ENCODE results near the gene GFI1B.

GFI1B gene

DNA sequence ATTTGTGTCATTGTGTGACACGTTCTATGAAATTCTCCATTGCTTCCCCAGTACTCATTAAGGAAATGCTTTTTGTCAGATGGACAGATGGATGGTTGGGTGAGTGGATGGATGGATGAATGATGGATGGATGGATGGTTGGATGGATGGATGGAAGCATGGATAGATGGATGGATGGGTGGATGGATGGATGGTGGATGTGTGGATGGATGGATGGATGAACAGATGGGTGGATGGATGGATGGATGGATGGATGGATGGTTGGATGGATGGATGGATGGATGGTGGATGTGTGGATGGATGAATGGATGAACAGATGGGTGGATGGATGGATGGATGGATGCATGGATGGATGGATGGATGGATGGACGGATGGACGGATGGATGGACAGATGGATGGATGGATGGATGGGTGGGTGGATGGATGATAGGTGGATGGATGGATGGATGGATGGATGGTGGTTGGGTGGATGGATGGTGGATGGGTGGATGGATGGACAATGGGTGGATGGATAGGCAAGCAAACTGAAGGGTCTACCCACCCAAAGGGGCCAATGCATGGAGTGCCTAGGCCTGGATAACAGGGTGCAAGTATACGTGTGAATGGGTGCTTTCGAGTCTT lies 28.3 kb downstream of the GFI1B start:
- Histone ChIP-seq H3K27ac (ENCODE audit: low read depth, low read length) (no peak overlapping the region), H3K9me3 (ENCODE audit: control insufficient read depth in 1 of 2, low read length in 2 of 2) (no peaks in the 10 kb centered on the region), H3K27me3 (ENCODE audit: control insufficient read depth in 1 of 2, insufficient read depth in 2 of 2, low read length in 2 of 2) (peaks cover 7 to 25% of the 10 kb centered on the region in 2 donors), H3K4me1 (ENCODE audit: control insufficient read depth in 1 of 2, insufficient read depth in 2 of 2, low read length in 2 of 2) (no peaks in the 10 kb centered on the region), H3K36me3 (ENCODE audit: control insufficient read depth in 1 of 2, insufficient read depth in 2 of 2, low read length in 2 of 2) (no peaks in the 10 kb centered on the region), H3K4me3 (ENCODE audit: low read depth in 1 of 2, low read length in 2 of 2) (no peak overlapping the region), H3K9ac (ENCODE audit: low read depth in 1 of 2, low read length in 2 of 2) (no peak overlapping the region)

DNA sequence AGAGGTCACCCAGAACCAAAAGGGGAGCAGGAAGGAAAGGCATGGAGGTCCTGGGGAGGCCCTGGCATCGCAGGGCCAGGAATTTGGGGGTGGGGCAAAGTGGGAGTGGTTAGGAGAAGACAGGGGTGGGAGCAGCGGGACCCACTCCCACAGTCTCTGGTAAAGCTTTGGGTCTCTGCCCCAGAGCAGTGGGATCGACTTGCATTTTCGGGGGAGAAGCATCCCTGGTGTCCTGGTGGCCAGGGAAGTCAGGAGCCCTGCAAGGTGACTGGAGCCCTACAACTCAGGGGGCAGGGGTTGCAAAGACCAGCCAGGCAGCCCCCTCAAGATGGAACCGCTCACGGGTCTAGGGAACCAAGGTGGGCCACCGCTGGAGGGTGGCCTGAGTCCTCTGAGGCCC lies 29.9 kb downstream of the GFI1B start:
- H3K4me3 ChIP-seq (ENCODE audit: low read depth in 1 of 2, low read length in 2 of 2) = no peak overlapping the region
- no peaks in the 10 kb centered on the region for H3K36me3 ChIP-seq (ENCODE audit: control insufficient read depth in 1 of 2, insufficient read depth in 2 of 2, low read length in 2 of 2)
- no peak overlapping the region for H3K9ac ChIP-seq (ENCODE audit: low read depth in 1 of 2, low read length in 2 of 2)
- peaks cover under 1 to 12% of the 10 kb centered on the region in 2 donors for H3K27me3 ChIP-seq (ENCODE audit: control insufficient read depth in 1 of 2, insufficient read depth in 2 of 2, low read length in 2 of 2)
- no peaks in the 10 kb centered on the region for H3K4me1 ChIP-seq (ENCODE audit: control insufficient read depth in 1 of 2, insufficient read depth in 2 of 2, low read length in 2 of 2)
- H3K9me3 ChIP-seq (ENCODE audit: control insufficient read depth in 1 of 2, low read length in 2 of 2) = no peaks in the 10 kb centered on the region
- H3K27ac ChIP-seq (ENCODE audit: low read depth, low read length) = no peak overlapping the region

DNA sequence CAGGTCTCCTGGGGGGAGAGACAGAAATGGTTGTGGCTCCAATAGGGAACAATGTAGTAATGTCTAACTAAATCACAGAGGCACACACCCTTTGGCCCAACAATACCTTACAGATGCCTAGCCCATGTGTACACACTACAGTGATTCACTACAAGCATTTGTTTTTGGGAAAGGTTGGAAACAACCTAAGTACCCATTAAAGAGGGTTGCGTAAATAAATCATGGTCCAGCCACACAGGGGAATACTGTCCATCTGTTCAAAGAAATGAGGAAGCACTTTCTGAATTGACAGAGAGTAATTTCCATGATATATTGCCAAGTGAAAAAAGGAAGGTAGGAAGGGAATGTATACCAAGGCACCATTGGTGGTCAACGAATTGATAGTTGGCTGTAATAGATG lies 30.3 kb downstream of the GFI1B start:
- Histone ChIP-seq H3K4me1 (ENCODE audit: control insufficient read depth in 1 of 2, insufficient read depth in 2 of 2, low read length in 2 of 2) (no peaks in the 10 kb centered on the region), H3K9me3 (ENCODE audit: control insufficient read depth in 1 of 2, low read length in 2 of 2) (no peaks in the 10 kb centered on the region), H3K9ac (ENCODE audit: low read depth in 1 of 2, low read length in 2 of 2) (no peak overlapping the region), H3K27me3 (ENCODE audit: control insufficient read depth in 1 of 2, insufficient read depth in 2 of 2, low read length in 2 of 2) (peaks cover 0 to 9% of the 10 kb centered on the region in 2 donors), H3K4me3 (ENCODE audit: low read depth in 1 of 2, low read length in 2 of 2) (no peak overlapping the region), H3K27ac (ENCODE audit: low read depth, low read length) (no peak overlapping the region), H3K36me3 (ENCODE audit: control insufficient read depth in 1 of 2, insufficient read depth in 2 of 2, low read length in 2 of 2) (no peaks in the 10 kb centered on the region)

DNA sequence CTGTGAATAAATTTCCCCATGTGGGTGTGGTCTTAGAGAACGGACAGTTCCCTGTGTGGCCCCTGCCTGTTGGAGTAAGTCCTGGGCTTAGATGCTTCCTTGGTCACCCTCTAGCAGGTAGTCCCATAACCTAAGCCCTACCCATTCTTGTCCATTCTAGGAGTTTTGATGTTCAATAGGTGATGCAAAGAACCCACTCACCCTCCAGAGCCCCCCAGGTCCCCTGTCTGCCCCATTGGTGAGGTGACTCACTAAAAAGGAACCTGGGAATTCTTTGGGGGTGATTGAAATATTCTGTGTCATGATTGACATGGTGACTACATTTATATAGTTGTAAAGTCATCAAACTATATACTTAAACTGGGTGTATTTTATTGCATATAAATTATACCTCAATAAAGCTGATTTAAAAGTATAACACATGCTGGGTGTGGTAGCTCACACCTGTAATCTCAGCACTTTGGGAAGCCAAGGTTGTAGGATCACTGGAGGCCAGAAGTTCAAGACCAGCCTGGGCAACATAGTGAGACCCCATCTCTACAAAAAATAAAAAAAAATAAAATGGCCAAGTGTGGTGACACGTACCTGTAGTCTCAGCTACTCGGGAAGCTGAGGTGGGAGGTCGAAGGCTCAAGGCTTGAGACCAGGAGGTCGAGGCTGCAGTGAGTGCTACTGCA lies 31.6 kb downstream of the GFI1B start:
- H3K27me3 ChIP-seq (ENCODE audit: control insufficient read depth in 1 of 2, insufficient read depth in 2 of 2, low read length in 2 of 2) = peaks cover 0 to 9% of the 10 kb centered on the region in 2 donors
- no peak overlapping the region for H3K9ac ChIP-seq (ENCODE audit: low read depth in 1 of 2, low read length in 2 of 2)
- H3K9me3 ChIP-seq (ENCODE audit: control insufficient read depth in 1 of 2, low read length in 2 of 2) = no peaks in the 10 kb centered on the region
- H3K36me3 ChIP-seq (ENCODE audit: control insufficient read depth in 1 of 2, insufficient read depth in 2 of 2, low read length in 2 of 2) = no peaks in the 10 kb centered on the region
- no peak overlapping the region for H3K27ac ChIP-seq (ENCODE audit: low read depth, low read length)
- H3K4me1 ChIP-seq (ENCODE audit: control insufficient read depth in 1 of 2, insufficient read depth in 2 of 2, low read length in 2 of 2) = no peaks in the 10 kb centered on the region
- no peak overlapping the region for H3K4me3 ChIP-seq (ENCODE audit: low read depth in 1 of 2, low read length in 2 of 2)

DNA sequence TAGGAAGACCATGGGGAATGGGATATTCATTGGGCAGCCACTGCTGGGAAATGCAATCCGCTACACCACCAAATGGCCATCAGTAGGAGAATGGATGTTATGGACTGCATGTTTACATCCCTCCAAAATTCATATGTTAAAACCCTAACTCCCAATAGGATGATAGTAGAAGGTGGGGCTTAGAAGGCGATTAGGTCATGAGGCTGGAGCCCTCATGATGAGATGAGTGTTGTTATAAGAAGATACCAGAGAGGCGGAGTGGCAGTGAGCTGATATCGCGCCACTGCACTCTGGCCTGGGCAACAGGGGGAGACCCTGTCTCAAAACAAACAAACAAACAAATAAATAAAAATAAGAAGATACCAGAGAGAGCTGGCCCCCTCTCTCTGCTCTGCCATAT lies 36.2 kb downstream of the GFI1B start:
- no peaks in the 10 kb centered on the region for H3K4me1 ChIP-seq (ENCODE audit: control insufficient read depth in 1 of 2, insufficient read depth in 2 of 2, low read length in 2 of 2)
- H3K9me3 ChIP-seq (ENCODE audit: control insufficient read depth in 1 of 2, low read length in 2 of 2) = no peaks in the 10 kb centered on the region
- no peaks in the 10 kb centered on the region for H3K36me3 ChIP-seq (ENCODE audit: control insufficient read depth in 1 of 2, insufficient read depth in 2 of 2, low read length in 2 of 2)
- H3K27me3 ChIP-seq (ENCODE audit: control insufficient read depth in 1 of 2, insufficient read depth in 2 of 2, low read length in 2 of 2) = no peaks in the 10 kb centered on the region
- no peak overlapping the region for H3K9ac ChIP-seq (ENCODE audit: low read depth in 1 of 2, low read length in 2 of 2)
- no peak overlapping the region for H3K27ac ChIP-seq (ENCODE audit: low read depth, low read length)
- H3K4me3 ChIP-seq (ENCODE audit: low read depth in 1 of 2, low read length in 2 of 2) = no peak overlapping the region

DNA sequence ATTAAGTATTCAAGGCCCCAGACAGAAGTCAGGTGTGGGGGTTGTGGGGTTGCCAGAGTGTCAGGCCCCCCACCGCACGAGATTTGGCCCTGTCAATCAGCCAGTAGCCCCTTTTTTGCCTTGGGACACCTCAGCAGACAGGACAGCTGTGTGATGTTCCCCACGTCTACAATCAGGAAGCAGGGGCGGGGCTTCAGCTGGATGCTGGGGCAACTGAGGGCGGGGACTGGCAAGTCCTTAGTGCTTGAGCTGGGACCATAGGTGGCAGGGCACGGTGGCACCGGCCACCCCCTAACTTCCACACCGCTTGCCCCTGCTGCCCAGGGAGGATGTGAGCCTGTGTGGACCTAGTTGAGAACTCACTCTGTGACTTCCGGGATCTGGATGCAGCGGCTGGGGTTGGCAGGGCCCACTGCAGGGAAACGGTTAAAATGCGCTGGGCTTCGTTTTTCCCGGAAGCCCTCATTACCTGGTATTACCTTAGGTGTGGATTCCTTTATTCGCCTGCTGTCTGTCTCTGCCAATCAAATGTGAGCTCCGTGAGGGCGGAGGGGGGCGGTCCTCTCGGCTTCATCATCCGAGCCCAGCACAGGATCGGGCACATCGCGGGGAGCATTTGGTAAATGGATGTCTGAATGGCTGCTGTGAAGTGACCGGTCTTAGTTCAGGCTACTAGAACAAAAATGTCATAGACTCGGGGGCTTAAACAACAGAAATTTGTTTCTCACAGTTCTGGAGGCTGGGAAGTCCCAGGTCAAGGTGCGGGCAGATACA lies 44.8 kb downstream of the GFI1B start:
- no peaks in the 10 kb centered on the region for H3K27me3 ChIP-seq (ENCODE audit: control insufficient read depth in 1 of 2, insufficient read depth in 2 of 2, low read length in 2 of 2)
- no peaks in the 10 kb centered on the region for H3K9me3 ChIP-seq (ENCODE audit: control insufficient read depth in 1 of 2, low read length in 2 of 2)
- H3K4me1 ChIP-seq (ENCODE audit: control insufficient read depth in 1 of 2, insufficient read depth in 2 of 2, low read length in 2 of 2) = peaks cover 0 to 4% of the 10 kb centered on the region in 2 donors
- H3K9ac ChIP-seq (ENCODE audit: low read depth in 1 of 2, low read length in 2 of 2) = no peak overlapping the region
- H3K27ac ChIP-seq (ENCODE audit: low read depth, low read length) = no peak overlapping the region
- no peak overlapping the region for H3K4me3 ChIP-seq (ENCODE audit: low read depth in 1 of 2, low read length in 2 of 2)
- H3K36me3 ChIP-seq (ENCODE audit: control insufficient read depth in 1 of 2, insufficient read depth in 2 of 2, low read length in 2 of 2) = no peaks in the 10 kb centered on the region

DNA sequence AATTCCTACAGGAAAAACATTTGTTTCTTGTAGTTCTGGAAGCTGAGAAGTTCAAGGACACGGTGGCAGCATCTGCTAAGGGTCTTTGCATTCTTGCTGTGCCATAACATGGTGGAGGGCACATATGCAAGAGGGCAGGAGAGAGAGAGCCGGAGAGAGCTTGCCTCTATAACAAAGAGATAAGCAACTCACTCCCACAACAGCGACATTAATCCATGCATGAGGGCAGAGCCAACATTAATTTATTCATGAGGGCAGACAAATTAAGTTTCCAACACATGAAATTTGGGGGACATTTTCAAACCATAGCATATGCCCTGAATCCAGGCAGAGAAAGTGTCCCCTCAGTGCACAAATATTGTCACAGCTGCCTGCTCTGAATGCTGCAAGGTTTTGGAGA lies 47.9 kb downstream of the GFI1B start:
- no peaks in the 10 kb centered on the region for H3K27me3 ChIP-seq (ENCODE audit: control insufficient read depth in 1 of 2, insufficient read depth in 2 of 2, low read length in 2 of 2)
- no peak overlapping the region for H3K27ac ChIP-seq (ENCODE audit: low read depth, low read length)
- H3K36me3 ChIP-seq (ENCODE audit: control insufficient read depth in 1 of 2, insufficient read depth in 2 of 2, low read length in 2 of 2) = no peaks in the 10 kb centered on the region
- no peaks in the 10 kb centered on the region for H3K9me3 ChIP-seq (ENCODE audit: control insufficient read depth in 1 of 2, low read length in 2 of 2)
- peaks cover 5 to 15% of the 10 kb centered on the region in 2 donors for H3K4me1 ChIP-seq (ENCODE audit: control insufficient read depth in 1 of 2, insufficient read depth in 2 of 2, low read length in 2 of 2)
- H3K9ac ChIP-seq (ENCODE audit: low read depth in 1 of 2, low read length in 2 of 2) = no peak overlapping the region
- H3K4me3 ChIP-seq (ENCODE audit: low read depth in 1 of 2, low read length in 2 of 2) = no peak overlapping the region

DNA sequence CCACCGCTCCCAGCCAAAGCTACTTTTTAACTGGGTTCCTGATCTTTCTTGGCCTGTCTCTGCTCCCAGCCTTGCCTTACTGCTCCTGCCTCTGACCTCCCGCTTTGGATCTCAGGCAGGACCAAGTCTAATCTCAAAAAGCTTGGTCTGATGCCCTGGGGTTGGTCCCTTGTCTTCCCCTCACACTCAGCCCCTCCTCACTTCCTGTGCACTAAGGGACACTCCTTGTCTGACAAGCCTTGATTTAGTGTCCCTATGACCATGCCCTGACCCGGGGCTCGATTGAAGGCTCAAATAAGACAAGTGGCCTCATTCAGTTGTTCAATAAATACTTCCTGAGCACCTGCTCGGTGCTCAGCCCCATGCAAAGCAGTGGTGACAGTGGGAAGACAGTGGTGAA lies 48.6 kb downstream of the GFI1B start:
- H3K36me3 ChIP-seq (ENCODE audit: control insufficient read depth in 1 of 2, insufficient read depth in 2 of 2, low read length in 2 of 2) = no peaks in the 10 kb centered on the region
- H3K4me3 ChIP-seq (ENCODE audit: low read depth in 1 of 2, low read length in 2 of 2) = no peak overlapping the region
- H3K27ac ChIP-seq (ENCODE audit: low read depth, low read length) = no peak overlapping the region
- H3K9ac ChIP-seq (ENCODE audit: low read depth in 1 of 2, low read length in 2 of 2) = no peak overlapping the region
- peaks cover 12 to 21% of the 10 kb centered on the region in 2 donors for H3K4me1 ChIP-seq (ENCODE audit: control insufficient read depth in 1 of 2, insufficient read depth in 2 of 2, low read length in 2 of 2)
- H3K9me3 ChIP-seq (ENCODE audit: control insufficient read depth in 1 of 2, low read length in 2 of 2) = no peaks in the 10 kb centered on the region
- no peaks in the 10 kb centered on the region for H3K27me3 ChIP-seq (ENCODE audit: control insufficient read depth in 1 of 2, insufficient read depth in 2 of 2, low read length in 2 of 2)

DNA sequence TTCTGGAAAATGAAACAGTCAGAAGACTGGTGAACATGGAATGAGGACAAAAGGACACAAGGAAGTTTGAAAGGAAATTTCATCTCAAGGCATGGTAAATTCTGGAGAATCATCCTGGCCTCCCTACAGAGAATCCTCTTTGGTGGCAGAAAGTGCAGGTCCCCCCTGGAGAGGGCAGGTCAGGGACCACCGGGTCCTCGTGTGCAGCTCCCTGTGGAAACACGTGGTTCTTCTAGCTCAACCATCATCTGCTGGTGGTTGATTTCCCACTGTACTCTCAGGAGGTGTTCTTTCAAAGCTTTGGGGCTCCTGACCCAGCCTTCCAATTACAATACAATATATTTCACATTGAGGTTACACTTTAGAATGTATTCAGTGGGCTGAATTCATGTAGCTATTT lies 49.7 kb downstream of the GFI1B start:
- Histone ChIP-seq H3K4me3 (ENCODE audit: low read depth in 1 of 2, low read length in 2 of 2) (no peak overlapping the region), H3K9ac (ENCODE audit: low read depth in 1 of 2, low read length in 2 of 2) (no peak overlapping the region), H3K27me3 (ENCODE audit: control insufficient read depth in 1 of 2, insufficient read depth in 2 of 2, low read length in 2 of 2) (no peaks in the 10 kb centered on the region), H3K4me1 (ENCODE audit: control insufficient read depth in 1 of 2, insufficient read depth in 2 of 2, low read length in 2 of 2) (peaks cover 13 to 21% of the 10 kb centered on the region in 2 donors), H3K36me3 (ENCODE audit: control insufficient read depth in 1 of 2, insufficient read depth in 2 of 2, low read length in 2 of 2) (peaks cover 0 to under 1% of the 10 kb centered on the region in 2 donors), H3K9me3 (ENCODE audit: control insufficient read depth in 1 of 2, low read length in 2 of 2) (no peaks in the 10 kb centered on the region), H3K27ac (ENCODE audit: low read depth, low read length) (no peak overlapping the region)

DNA sequence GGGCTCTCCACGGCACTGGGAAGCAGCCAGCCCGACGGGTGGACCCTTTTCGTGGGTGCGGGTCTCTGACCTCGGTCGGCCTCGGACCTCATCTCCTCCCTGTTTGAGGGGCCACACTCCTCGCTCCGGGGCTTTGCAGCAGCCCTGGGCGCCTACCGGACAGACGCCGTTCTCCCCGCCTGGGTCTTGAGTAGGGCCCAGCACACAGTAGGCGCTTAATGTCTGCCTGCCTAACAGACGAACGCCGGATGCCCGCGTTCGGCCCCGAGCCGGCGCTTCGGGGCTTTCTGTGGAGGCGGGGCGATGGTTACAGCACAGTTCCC lies 51.5 kb downstream of the GFI1B start:
- Histone ChIP-seq H3K27me3 (ENCODE audit: control insufficient read depth in 1 of 2, insufficient read depth in 2 of 2, low read length in 2 of 2) (no peaks in the 10 kb centered on the region), H3K4me3 (ENCODE audit: low read depth in 1 of 2, low read length in 2 of 2) (peak overlapping the region; percentile 97 to 98), H3K4me1 (ENCODE audit: control insufficient read depth in 1 of 2, insufficient read depth in 2 of 2, low read length in 2 of 2) (peaks cover 13 to 25% of the 10 kb centered on the region in 2 donors), H3K36me3 (ENCODE audit: control insufficient read depth in 1 of 2, insufficient read depth in 2 of 2, low read length in 2 of 2) (peaks cover 0 to 5% of the 10 kb centered on the region in 2 donors), H3K27ac (ENCODE audit: low read depth, low read length) (peak overlapping the region; percentile 72), H3K9ac (ENCODE audit: low read depth in 1 of 2, low read length in 2 of 2) (peak overlapping the region; percentile 87 to 93), H3K9me3 (ENCODE audit: control insufficient read depth in 1 of 2, low read length in 2 of 2) (no peaks in the 10 kb centered on the region)

All from duodenal mucosa (tissue), 2 donors.